ENCODE data around the gene ADAMTS2. TPM values are rescaled to one million over a fixed set of nuclear protein-coding genes. Genes with fewer than 3 reads are reported as not detected.

The ADAMTS2 gene
- total RNA-seq, 8 experiments from 2014 or later: 0.14 to 1.4 (median 0.49) TPM

- WGBS, 10 experiments: 55 to 90% (median 64%) methylated on average over 2 to 10 of the region's 11 CpGs; no CpG with 5 or more reads in 3 of the 10 experiments
- no peak overlapping the region for H3K27ac ChIP-seq
- no peak for ATAC-seq (replicated peaks in 6 of 8)
- peaks cover 20 to 31% of the 10 kb centered on the region in 2 donors for H3K4me1 ChIP-seq (replicated peaks in 1 of 2)
- in situ Hi-C loops (cut with MboI; ENCODE audit: low pct_unique_long_range_greater_than_20kb in 2 of 9, low sequenced_read_pairs in 9 of 9, unreplicated experiment in 9 of 9): no loop called here
- no peak overlapping the region for H3K4me3 ChIP-seq
Observed at GRCh38 chr5:179323026-179323870, 22.0 kb downstream of the ADAMTS2 start.

DNA sequence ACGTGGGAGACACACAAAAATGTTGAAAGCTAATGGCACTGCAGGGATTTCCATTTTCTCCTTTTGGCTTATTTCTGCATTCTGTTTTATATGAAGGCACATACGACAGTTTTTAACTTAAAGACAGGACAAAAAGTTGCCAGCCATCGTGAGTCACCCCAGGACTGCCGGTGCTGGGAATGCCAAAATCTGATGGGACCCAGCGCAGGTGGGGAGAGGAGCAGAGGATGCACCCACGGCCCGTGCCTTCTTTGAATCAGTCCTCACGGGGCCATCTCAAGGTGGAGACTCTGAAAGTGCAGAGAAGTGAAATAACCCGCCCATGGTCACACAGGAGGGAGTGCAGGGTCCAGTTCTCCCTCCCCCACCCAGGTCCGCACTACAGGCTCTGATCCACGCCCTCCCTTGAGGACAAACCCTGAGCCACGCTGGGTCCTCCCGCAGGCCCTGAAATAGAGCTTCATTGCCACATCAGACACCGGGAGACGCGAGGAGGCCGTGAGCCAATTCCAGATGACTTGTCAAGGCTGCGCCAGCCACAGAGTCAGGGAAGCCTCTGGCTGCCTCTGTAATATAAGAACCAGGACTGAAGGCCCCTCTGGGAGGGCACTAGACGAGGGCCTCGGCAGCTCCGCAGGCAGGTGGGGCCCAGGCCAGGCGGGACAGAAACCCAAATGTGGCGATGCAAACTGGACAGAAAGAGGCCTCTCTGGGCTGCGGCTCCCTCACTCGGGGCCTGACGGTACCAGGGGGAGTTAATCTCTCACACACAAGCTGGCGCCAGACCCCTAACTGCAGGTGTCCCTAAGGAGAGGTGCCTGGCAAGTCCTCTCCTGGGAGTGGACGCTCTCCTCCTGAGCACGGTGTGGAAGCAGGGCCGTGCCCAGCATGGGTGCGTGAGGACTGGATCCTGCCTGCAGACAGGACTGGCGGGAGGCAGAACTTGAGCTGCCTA lies 22.9 kb downstream of the ADAMTS2 start:
- ATAC-seq (replicated peaks in 6 of 8): no peak
- in situ Hi-C loops (cut with MboI; ENCODE audit: low pct_unique_long_range_greater_than_20kb in 2 of 9, low sequenced_read_pairs in 9 of 9, unreplicated experiment in 9 of 9): no loop called here
- no peak overlapping the region for H3K4me3 ChIP-seq
- H3K4me1 ChIP-seq (replicated peaks in 1 of 2): peaks cover 29 to 39% of the 10 kb centered on the region in 2 donors
- 42 to 100% (median 93%) methylated on average over 1 to 12 of the region's 32 CpGs; no CpG with 5 or more reads in 3 of the 10 experiments for WGBS, 10 experiments
- no peak overlapping the region for H3K27ac ChIP-seq

GRCh38 chr5:179321206-179321987 lies 23.9 kb downstream of the ADAMTS2 start:
- Histone ChIP-seq H3K4me1 (replicated peaks in 1 of 2) (peaks cover 30 to 44% of the 10 kb centered on the region in 2 donors), H3K27ac (no peak overlapping the region), H3K4me3 (no peak overlapping the region)
- 20 to 100% (median 81%) methylated on average over 1 to 4 of the region's 13 CpGs; no CpG with 5 or more reads in 3 of the 10 experiments for WGBS, 10 experiments
- no peak for ATAC-seq (replicated peaks in 6 of 8)
- in situ Hi-C loops (cut with MboI; ENCODE audit: low pct_unique_long_range_greater_than_20kb in 2 of 9, low sequenced_read_pairs in 9 of 9, unreplicated experiment in 9 of 9): no loop called here

- Histone ChIP-seq H3K4me3 (no peak overlapping the region), H3K4me1 (replicated peaks in 1 of 2) (peaks cover 30 to 35% of the 10 kb centered on the region in 2 donors), H3K27ac (peak overlapping the region; percentile 51 to 68)
- WGBS, 10 experiments: 0 to 46% (median 30%) methylated on average over 1 to 4 of the region's 11 CpGs; no CpG with 5 or more reads in 6 of the 10 experiments
- in situ Hi-C loops (cut with MboI; ENCODE audit: low pct_unique_long_range_greater_than_20kb in 2 of 9, low sequenced_read_pairs in 9 of 9, unreplicated experiment in 9 of 9): no loop called here
- peak in 6 of 8 experiments; percentile 64 to 84 (median 78) for ATAC-seq (replicated peaks in 6 of 8)
Observed at GRCh38 chr5:179319741-179320281, 25.4 kb downstream of the ADAMTS2 start.

DNA sequence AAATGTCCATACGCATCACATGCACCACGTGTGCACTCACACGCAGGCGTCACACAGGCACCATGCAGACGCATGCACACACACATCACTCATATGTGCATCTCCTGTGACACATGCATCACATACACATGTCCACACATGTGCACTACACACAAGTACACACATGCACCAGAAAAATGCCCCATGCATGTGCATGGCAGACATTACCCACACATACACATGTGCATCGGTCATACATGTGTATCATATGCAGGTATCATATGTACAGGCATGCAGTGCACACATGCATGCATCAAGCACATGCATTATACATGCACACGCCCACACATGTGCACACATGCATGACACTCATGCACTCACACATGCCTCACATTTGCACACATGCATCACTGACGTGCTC lies 26.1 kb downstream of the ADAMTS2 start:
- ATAC-seq (replicated peaks in 6 of 8): no peak
- WGBS, 10 experiments: 70 to 100% (median 96%) methylated on average over 1 to 7 of the region's 8 CpGs; no CpG with 5 or more reads in 4 of the 10 experiments
- Histone ChIP-seq H3K4me1 (replicated peaks in 1 of 2) (peaks cover 30 to 35% of the 10 kb centered on the region in 2 donors), H3K4me3 (no peak overlapping the region), H3K27ac (peak overlapping the region; percentile 48 to 68)
- in situ Hi-C loops (cut with MboI; ENCODE audit: low pct_unique_long_range_greater_than_20kb in 2 of 9, low sequenced_read_pairs in 9 of 9, unreplicated experiment in 9 of 9): no loop called here

GRCh38 chr5:179318221-179318955 lies 26.9 kb downstream of the ADAMTS2 start:
- Histone ChIP-seq H3K4me1 (replicated peaks in 1 of 2) (peaks cover 30 to 35% of the 10 kb centered on the region in 2 donors), H3K27ac (peak overlapping the region; percentile 49 to 68), H3K4me3 (no peak overlapping the region)
- WGBS, 10 experiments: 0 to 100% (median 31%) methylated on average over 1 to 9 of the region's 21 CpGs; no CpG with 5 or more reads in 5 of the 10 experiments
- in situ Hi-C loops (cut with MboI; ENCODE audit: low pct_unique_long_range_greater_than_20kb in 2 of 9, low sequenced_read_pairs in 9 of 9, unreplicated experiment in 9 of 9): no loop called here
- peak in 6 of 8 experiments; percentile 20 to 90 (median 86) for ATAC-seq (replicated peaks in 6 of 8)

GRCh38 chr5:179317411-179318220 lies 27.6 kb downstream of the ADAMTS2 start:
- H3K27ac ChIP-seq: peak overlapping the region; percentile 49 to 68

DNA sequence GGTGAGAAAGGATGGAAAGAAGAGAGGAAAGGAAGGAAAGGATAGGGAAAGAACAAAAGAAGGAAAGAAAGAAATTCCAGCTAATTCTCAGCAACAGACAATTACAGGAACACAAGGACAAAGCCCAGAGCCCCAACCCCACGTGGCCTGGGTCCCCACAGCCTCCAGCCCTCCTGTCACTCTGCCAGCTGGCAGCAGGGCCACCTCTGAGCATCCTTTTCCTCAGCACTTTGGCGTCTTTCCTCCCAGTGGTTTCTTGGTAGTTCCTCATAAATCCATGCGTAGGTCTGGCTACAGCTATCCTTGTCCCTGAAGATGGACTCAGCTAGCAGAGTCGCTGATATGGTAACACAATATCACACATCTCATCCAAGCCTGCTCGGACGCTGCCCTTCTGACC lies 28.3 kb downstream of the ADAMTS2 start:
- Histone ChIP-seq H3K27ac (peak overlapping the region in 1 of 2 donors; percentile 68), H3K4me1 (replicated peaks in 1 of 2) (peaks cover 30 to 35% of the 10 kb centered on the region in 2 donors), H3K4me3 (no peak overlapping the region)
- no peak for ATAC-seq (replicated peaks in 6 of 8)
- 25 to 100% (median 54%) methylated on average over 1 to 6 of the region's 6 CpGs; no CpG with 5 or more reads in 3 of the 10 experiments for WGBS, 10 experiments
- in situ Hi-C loops (cut with MboI; ENCODE audit: low pct_unique_long_range_greater_than_20kb in 2 of 9, low sequenced_read_pairs in 9 of 9, unreplicated experiment in 9 of 9): no loop called here

More at GRCh38 chr5:179317411-179318220, 27.6 kb downstream of the ADAMTS2 start:
- peak in 4 of 8 experiments; percentile 65 to 73 (median 68) for ATAC-seq (replicated peaks in 6 of 8)
- peaks cover 30 to 35% of the 10 kb centered on the region in 2 donors for H3K4me1 ChIP-seq (replicated peaks in 1 of 2)
- no peak overlapping the region for H3K4me3 ChIP-seq
- in situ Hi-C loops (cut with MboI; ENCODE audit: low pct_unique_long_range_greater_than_20kb in 2 of 9, low sequenced_read_pairs in 9 of 9, unreplicated experiment in 9 of 9): no loop called here
- whole genome bisulfite sequencing, 10 experiments: 0 to 100% (median 83%) methylated on average over 1 to 6 of the region's 19 CpGs; no CpG with 5 or more reads in 5 of the 10 experiments

DNA sequence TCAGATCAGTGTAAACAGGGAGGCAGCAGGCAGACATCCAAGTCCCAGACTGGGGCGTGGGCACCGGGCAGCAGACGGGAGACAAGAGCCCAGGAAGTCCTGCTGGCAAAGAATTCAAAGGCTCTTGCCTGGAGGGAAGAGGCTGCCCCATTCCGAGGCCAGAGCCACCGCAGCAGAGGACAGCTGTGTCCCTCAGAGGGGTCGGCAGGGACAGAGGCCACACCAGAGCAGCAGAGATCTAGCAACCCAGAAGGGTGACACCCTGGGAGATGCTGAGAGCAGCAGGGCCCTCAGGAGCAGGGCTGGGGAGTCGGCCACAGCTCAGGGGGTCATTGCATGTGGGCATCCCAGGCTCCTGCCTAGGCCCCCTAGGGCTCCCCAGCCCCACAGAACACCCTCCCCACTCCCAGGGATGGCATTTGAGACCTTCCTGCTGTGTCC lies 29.1 kb downstream of the ADAMTS2 start:
- in situ Hi-C loops (cut with MboI; ENCODE audit: low pct_unique_long_range_greater_than_20kb in 2 of 9, low sequenced_read_pairs in 9 of 9, unreplicated experiment in 9 of 9): no loop called here
- WGBS, 10 experiments: 20 to 100% (median 88%) methylated on average over 1 to 6 of the region's 7 CpGs; no CpG with 5 or more reads in 7 of the 10 experiments
- ATAC-seq (replicated peaks in 6 of 8): no peak
- peaks cover 30 to 35% of the 10 kb centered on the region in 2 donors for H3K4me1 ChIP-seq (replicated peaks in 1 of 2)
- no peak overlapping the region for H3K27ac ChIP-seq
- no peak overlapping the region for H3K4me3 ChIP-seq

- H3K27ac ChIP-seq: no peak overlapping the region
- WGBS, 10 experiments: 75 to 100% (median 85%) methylated on average over 1 to 8 of the region's 16 CpGs; no CpG with 5 or more reads in 5 of the 10 experiments
Observed at GRCh38 chr5:179315356-179315890, 29.8 kb downstream of the ADAMTS2 start.

More at GRCh38 chr5:179315356-179315890, 29.8 kb downstream of the ADAMTS2 start:
- Histone ChIP-seq H3K4me3 (no peak overlapping the region), H3K4me1 (replicated peaks in 1 of 2) (peaks cover 30 to 34% of the 10 kb centered on the region in 2 donors)
- in situ Hi-C loops (cut with MboI; ENCODE audit: low pct_unique_long_range_greater_than_20kb in 2 of 9, low sequenced_read_pairs in 9 of 9, unreplicated experiment in 9 of 9): no loop called here
- no peak for ATAC-seq (replicated peaks in 6 of 8)

All from motor neuron (in vitro differentiated cells).